ENCODE measurements around the gene MBNL2. TPM values are rescaled to one million over a fixed set of nuclear protein-coding genes. Genes with fewer than 3 reads are reported as not detected.

Gene MBNL2
- total RNA-seq, 2 experiments from 2014 or later, result 16.8 to 18.8 TPM

GRCh38 chr13:97359181-97360057 lies 137.3 kb downstream of the MBNL2 start:
- Mint-ChIP-seq H3K36me3 (ENCODE audit: low read depth) (peaks cover 8% of the 10 kb centered on the region), H3K4me3 (no peak overlapping the region), H3K27me3 (ENCODE audit: low read depth) (no peaks in the 10 kb centered on the region), H3K27ac (no peak overlapping the region), H3K9me3 (no peaks in the 10 kb centered on the region), H3K4me1 (ENCODE audit: low read depth) (no peaks in the 10 kb centered on the region)
- DNase-seq, result peak; percentile 60
- CTCF ChIA-PET, result interaction anchor here (0.6 to 6.7 kb wide), 18 partner anchors 8 to 349 kb away, joined by 3 to 132 read pairs (median 3); no protein-coding TSS in a partner anchor
- intact Hi-C loops (cut with micrococcal nuclease), result loop anchor here (1.0 to 10.0 kb wide), 5 partner anchors 137 to 341 kb away; partner anchors contain the start of gene MBNL2

- H3K4me3 Mint-ChIP-seq, result no peak overlapping the region
- H3K9me3 Mint-ChIP-seq, result no peaks in the 10 kb centered on the region
- intact Hi-C loops (cut with micrococcal nuclease), result no loop called here
- no peak overlapping the region for H3K27ac Mint-ChIP-seq
- no peak for DNase-seq
- CTCF ChIA-PET, result interaction anchor here (0.8 to 6.7 kb wide), 6 partner anchors 8 to 343 kb away, joined by 3 to 132 read pairs (median 6); no protein-coding TSS in a partner anchor
- no peaks in the 10 kb centered on the region for H3K4me1 Mint-ChIP-seq (ENCODE audit: low read depth)
- peaks cover 13% of the 10 kb centered on the region for H3K36me3 Mint-ChIP-seq (ENCODE audit: low read depth)
- H3K27me3 Mint-ChIP-seq (ENCODE audit: low read depth), result no peaks in the 10 kb centered on the region
Observed at GRCh38 chr13:97360610-97361009, 138.5 kb downstream of the MBNL2 start.

GRCh38 chr13:97364031-97364430 lies 141.9 kb downstream of the MBNL2 start:
- H3K27ac Mint-ChIP-seq, result no peak overlapping the region
- CTCF ChIA-PET, result no interaction called here
- no peak for DNase-seq
- H3K4me1 Mint-ChIP-seq (ENCODE audit: low read depth), result peaks cover 4% of the 10 kb centered on the region
- no peaks in the 10 kb centered on the region for H3K9me3 Mint-ChIP-seq
- no peaks in the 10 kb centered on the region for H3K27me3 Mint-ChIP-seq (ENCODE audit: low read depth)
- intact Hi-C loops (cut with micrococcal nuclease), result no loop called here
- H3K4me3 Mint-ChIP-seq, result no peak overlapping the region
- H3K36me3 Mint-ChIP-seq (ENCODE audit: low read depth), result peaks cover 15% of the 10 kb centered on the region

GRCh38 chr13:97364827-97365226 lies 142.7 kb downstream of the MBNL2 start:
- Mint-ChIP-seq H3K4me3 (no peak overlapping the region), H3K27ac (no peak overlapping the region), H3K9me3 (no peaks in the 10 kb centered on the region), H3K27me3 (ENCODE audit: low read depth) (no peaks in the 10 kb centered on the region), H3K4me1 (ENCODE audit: low read depth) (peaks cover 10% of the 10 kb centered on the region), H3K36me3 (ENCODE audit: low read depth) (peaks cover 15% of the 10 kb centered on the region)
- intact Hi-C loops (cut with micrococcal nuclease), result no loop called here
- no peak for DNase-seq
- CTCF ChIA-PET, result interaction anchor here (2.4 kb wide), 1 partner anchor 255 kb away, joined by 16 read pairs; no protein-coding TSS in a partner anchor

- DNase-seq, result no peak
- Mint-ChIP-seq H3K27me3 (ENCODE audit: low read depth) (no peaks in the 10 kb centered on the region), H3K4me1 (ENCODE audit: low read depth) (peaks cover 10% of the 10 kb centered on the region), H3K4me3 (no peak overlapping the region), H3K36me3 (ENCODE audit: low read depth) (peaks cover 16% of the 10 kb centered on the region), H3K27ac (no peak overlapping the region), H3K9me3 (no peaks in the 10 kb centered on the region)
- CTCF ChIA-PET, result interaction anchor here (0.6 to 2.4 kb wide), 5 partner anchors 25 to 566 kb away, joined by 3 to 16 read pairs (median 3); no protein-coding TSS in a partner anchor
- intact Hi-C loops (cut with micrococcal nuclease), result no loop called here
Observed at GRCh38 chr13:97366172-97366688, 144.1 kb downstream of the MBNL2 start.

GRCh38 chr13:97367016-97367822 lies 145.1 kb downstream of the MBNL2 start:
- DNase-seq, result no peak
- Mint-ChIP-seq H3K27me3 (ENCODE audit: low read depth) (no peaks in the 10 kb centered on the region), H3K36me3 (ENCODE audit: low read depth) (peaks cover 17% of the 10 kb centered on the region), H3K27ac (no peak overlapping the region), H3K4me1 (ENCODE audit: low read depth) (peaks cover 10% of the 10 kb centered on the region), H3K4me3 (no peak overlapping the region), H3K9me3 (no peaks in the 10 kb centered on the region)
- intact Hi-C loops (cut with micrococcal nuclease), result no loop called here
- CTCF ChIA-PET, result interaction anchor here (0.7 to 2.4 kb wide), 4 partner anchors 24 to 393 kb away, joined by 3 to 16 read pairs (median 4); no protein-coding TSS in a partner anchor

- no peak for DNase-seq
- intact Hi-C loops (cut with micrococcal nuclease), result loop anchor here (2.0 kb wide), 1 partner anchor 63 kb away; no protein-coding TSS in a partner anchor
- peaks cover 10% of the 10 kb centered on the region for H3K4me1 Mint-ChIP-seq (ENCODE audit: low read depth)
- peaks cover 10% of the 10 kb centered on the region for H3K36me3 Mint-ChIP-seq (ENCODE audit: low read depth)
- CTCF ChIA-PET, result interaction anchor here (0.6 to 1.6 kb wide), 6 partner anchors 10 to 553 kb away, joined by 3 to 6 read pairs (median 3); no protein-coding TSS in a partner anchor
- no peaks in the 10 kb centered on the region for H3K9me3 Mint-ChIP-seq
- no peaks in the 10 kb centered on the region for H3K27me3 Mint-ChIP-seq (ENCODE audit: low read depth)
- peak overlapping the region; percentile 67 for H3K4me3 Mint-ChIP-seq
- peak overlapping the region; percentile 51 for H3K27ac Mint-ChIP-seq
Observed at GRCh38 chr13:97369261-97369893, 147.2 kb downstream of the MBNL2 start.

- peaks cover 3% of the 10 kb centered on the region for H3K36me3 Mint-ChIP-seq (ENCODE audit: low read depth)
- H3K27me3 Mint-ChIP-seq (ENCODE audit: low read depth), result no peaks in the 10 kb centered on the region
- CTCF ChIA-PET, result interaction anchor here (0.6 kb wide), 1 partner anchor 106 kb away, joined by 5 read pairs; no protein-coding TSS in a partner anchor
- no peak overlapping the region for H3K27ac Mint-ChIP-seq
- intact Hi-C loops (cut with micrococcal nuclease), result no loop called here
- H3K9me3 Mint-ChIP-seq, result no peaks in the 10 kb centered on the region
- peaks cover 10% of the 10 kb centered on the region for H3K4me1 Mint-ChIP-seq (ENCODE audit: low read depth)
- no peak for DNase-seq
- H3K4me3 Mint-ChIP-seq, result no peak overlapping the region
Observed at GRCh38 chr13:97371486-97372109, 149.5 kb downstream of the MBNL2 start.

- intact Hi-C loops (cut with micrococcal nuclease), result no loop called here
- CTCF ChIA-PET, result no interaction called here
- Mint-ChIP-seq H3K27me3 (ENCODE audit: low read depth) (no peaks in the 10 kb centered on the region), H3K27ac (no peak overlapping the region), H3K4me1 (ENCODE audit: low read depth) (peaks cover 10% of the 10 kb centered on the region), H3K4me3 (no peak overlapping the region), H3K36me3 (ENCODE audit: low read depth) (peaks cover 3% of the 10 kb centered on the region), H3K9me3 (no peaks in the 10 kb centered on the region)
- DNase-seq, result no peak
Observed at GRCh38 chr13:97372936-97373335, 150.8 kb downstream of the MBNL2 start.

GRCh38 chr13:97373787-97374186 lies 151.7 kb downstream of the MBNL2 start:
- CTCF ChIA-PET, result interaction anchor here (0.6 kb wide), 1 partner anchor 311 kb away, joined by 3 read pairs; no protein-coding TSS in a partner anchor
- no peaks in the 10 kb centered on the region for H3K27me3 Mint-ChIP-seq (ENCODE audit: low read depth)

GRCh38 chr13:97376981-97377380 lies 154.8 kb downstream of the MBNL2 start:
- no peaks in the 10 kb centered on the region for H3K27me3 Mint-ChIP-seq (ENCODE audit: low read depth)
- peaks cover 2% of the 10 kb centered on the region for H3K36me3 Mint-ChIP-seq (ENCODE audit: low read depth)
- H3K4me3 Mint-ChIP-seq, result no peak overlapping the region
- no peaks in the 10 kb centered on the region for H3K9me3 Mint-ChIP-seq
- no peaks in the 10 kb centered on the region for H3K4me1 Mint-ChIP-seq (ENCODE audit: low read depth)
- intact Hi-C loops (cut with micrococcal nuclease), result no loop called here
- H3K27ac Mint-ChIP-seq, result no peak overlapping the region
- no peak for DNase-seq
- CTCF ChIA-PET, result no interaction called here

More at GRCh38 chr13:97373787-97374186, 151.7 kb downstream of the MBNL2 start:
- Mint-ChIP-seq H3K4me3 (no peak overlapping the region), H3K4me1 (ENCODE audit: low read depth) (peaks cover 7% of the 10 kb centered on the region), H3K27ac (no peak overlapping the region), H3K9me3 (no peaks in the 10 kb centered on the region), H3K36me3 (ENCODE audit: low read depth) (peaks cover 3% of the 10 kb centered on the region)
- intact Hi-C loops (cut with micrococcal nuclease), result no loop called here
- DNase-seq, result no peak
